ENCODE data around the gene IL31RA.

- TF ChIP-seq CSDC2 (CRISPR knock-in tag; IDR thresholded peaks at IDR 0.05) (no peak), ZFP30 (CRISPR knock-in tag; IDR thresholded peaks at IDR 0.05) (no peak), ESRRG (CRISPR knock-in tag; IDR thresholded peaks at IDR 0.05) (no peak), POU6F1 (CRISPR knock-in tag; IDR thresholded peaks at IDR 0.05; ENCODE audit: borderline replicate concordance, low read depth) (no peak), CSRNP3 (CRISPR knock-in tag; IDR thresholded peaks at IDR 0.05) (no peak), ZNF565 (CRISPR knock-in tag; conservative IDR thresholded peaks at IDR 0.05; ENCODE audit: low read depth) (no peak), BACH2 (CRISPR knock-in tag; IDR thresholded peaks at IDR 0.05; ENCODE audit: borderline replicate concordance) (no peak), ZC3H10 (CRISPR knock-in tag; IDR thresholded peaks at IDR 0.05) (no peak), ARNTL (CRISPR knock-in tag; IDR thresholded peaks at IDR 0.05; ENCODE audit: borderline replicate concordance, low read depth) (no peak), ISL1 (CRISPR knock-in tag; IDR thresholded peaks at IDR 0.05) (no peak), PATZ1 (CRISPR knock-in tag; IDR thresholded peaks at IDR 0.05; ENCODE audit: borderline replicate concordance) (no peak), ZFP3 (CRISPR knock-in tag; IDR thresholded peaks at IDR 0.05) (no peak), RARB (CRISPR knock-in tag; IDR thresholded peaks at IDR 0.05) (no peak), TOX (CRISPR knock-in tag; IDR thresholded peaks at IDR 0.05; ENCODE audit: borderline replicate concordance) (no peak)
Measured at GRCh38 chr5:55959208-55959607, 108.1 kb downstream of the IL31RA start.
